TTC549 (cell line): ENCODE measurements around the gene NRXN3.

Experiments used
- FAIRE-seq: peaks from 2 replicates; lab custom pipeline; 2012; peaks lifted over from hg19 to GRCh38; lab: Jason Lieb, UNC

The NRXN3 gene

GRCh38 chr14:79587875-79588274 is 1417.7 kb downstream of the NRXN3 start:
- FAIRE-seq, result no peak

- FAIRE-seq, result no peak
These were observed 1418.2 kb downstream of the NRXN3 start for GRCh38 chr14:79588398-79588797.

GRCh38 chr14:79596551-79596950 is 1426.4 kb downstream of the NRXN3 start:
- no peak for FAIRE-seq

- no peak for FAIRE-seq
These were observed 1427.4 kb downstream of the NRXN3 start for GRCh38 chr14:79597566-79597965.

- no peak for FAIRE-seq
These were observed 1428.2 kb downstream of the NRXN3 start for GRCh38 chr14:79598339-79598738.

- no peak for FAIRE-seq
These were observed 1429.1 kb downstream of the NRXN3 start for GRCh38 chr14:79599239-79599638.

GRCh38 chr14:79600406-79600805 is 1430.2 kb downstream of the NRXN3 start:
- FAIRE-seq, result no peak

- no peak for FAIRE-seq
These were observed 1431.4 kb downstream of the NRXN3 start for GRCh38 chr14:79601579-79601978.

GRCh38 chr14:79602045-79602444 is 1431.9 kb downstream of the NRXN3 start:
- no peak for FAIRE-seq

GRCh38 chr14:79602742-79603141 is 1432.6 kb downstream of the NRXN3 start:
- FAIRE-seq, result no peak

GRCh38 chr14:79605849-79606248 is 1435.7 kb downstream of the NRXN3 start:
- FAIRE-seq, result no peak

- no peak for FAIRE-seq
These were observed 1438.3 kb downstream of the NRXN3 start for GRCh38 chr14:79608446-79608845.

GRCh38 chr14:79613625-79614024 is 1443.5 kb downstream of the NRXN3 start:
- no peak for FAIRE-seq

- FAIRE-seq, result no peak
These were observed 1444.3 kb downstream of the NRXN3 start for GRCh38 chr14:79614448-79614847.

- no peak for FAIRE-seq
These were observed 1456.9 kb downstream of the NRXN3 start for GRCh38 chr14:79627058-79627457.

- FAIRE-seq, result no peak
These were observed 1459.5 kb downstream of the NRXN3 start for GRCh38 chr14:79629411-79630287.

- no peak for FAIRE-seq
These were observed 1460.3 kb downstream of the NRXN3 start for GRCh38 chr14:79630288-79630960.

GRCh38 chr14:79631276-79631675 is 1461.1 kb downstream of the NRXN3 start:
- no peak for FAIRE-seq

- FAIRE-seq, result no peak
These were observed 1468.6 kb downstream of the NRXN3 start for GRCh38 chr14:79638672-79639266.

- no peak for FAIRE-seq
These were observed 1469.4 kb downstream of the NRXN3 start for GRCh38 chr14:79639613-79640012.

- FAIRE-seq, result no peak
These were observed 1471.2 kb downstream of the NRXN3 start for GRCh38 chr14:79641371-79641770.

- no peak for FAIRE-seq
These were observed 1473.0 kb downstream of the NRXN3 start for GRCh38 chr14:79643132-79643531.

- no peak for FAIRE-seq
These were observed 1475.7 kb downstream of the NRXN3 start for GRCh38 chr14:79645753-79646362.
